ENCODE data around the gene CLMN. TPM values are rescaled to one million over a fixed set of nuclear protein-coding genes. Genes with fewer than 3 reads are reported as not detected.

The CLMN gene
- total RNA-seq, 1 donor from 2014 or later = 117 TPM

GRCh38 chr14:95354834-95355233 lies 35.1 kb upstream of the CLMN start:
- Mint-ChIP-seq H3K36me3 (peaks cover 6% of the 10 kb centered on the region), H3K27me3 (ENCODE audit: low read depth) (peaks cover 5% of the 10 kb centered on the region), H3K4me3 (no peak overlapping the region), H3K27ac (no peak overlapping the region), H3K4me1 (no peaks in the 10 kb centered on the region), H3K9me3 (peaks cover 11% of the 10 kb centered on the region)
- TF ChIP-seq CTCF (IDR thresholded peaks at IDR 0.05; ENCODE audit: unreplicated experiment) = no peak
- DNase-seq (ENCODE audit: low spot score in 2 of 2, unreplicated experiment in 2 of 2) = no peak

GRCh38 chr14:95353664-95354063 lies 34.0 kb upstream of the CLMN start:
- Mint-ChIP-seq H3K4me1 (no peaks in the 10 kb centered on the region), H3K9me3 (peaks cover 11% of the 10 kb centered on the region), H3K36me3 (peaks cover 6% of the 10 kb centered on the region), H3K27me3 (ENCODE audit: low read depth) (no peaks in the 10 kb centered on the region), H3K4me3 (no peak overlapping the region), H3K27ac (no peak overlapping the region)
- DNase-seq (ENCODE audit: low spot score in 2 of 2, unreplicated experiment in 2 of 2) = no peak
- no peak for TF ChIP-seq CTCF (IDR thresholded peaks at IDR 0.05; ENCODE audit: unreplicated experiment)

- no peak overlapping the region for H3K4me3 Mint-ChIP-seq
- H3K4me1 Mint-ChIP-seq = no peaks in the 10 kb centered on the region
- no peak for TF ChIP-seq CTCF (IDR thresholded peaks at IDR 0.05; ENCODE audit: unreplicated experiment)
- peaks cover 6% of the 10 kb centered on the region for H3K36me3 Mint-ChIP-seq
- DNase-seq (ENCODE audit: low spot score in 2 of 2, unreplicated experiment in 2 of 2) = no peak
- no peak overlapping the region for H3K27ac Mint-ChIP-seq
- peaks cover 11% of the 10 kb centered on the region for H3K9me3 Mint-ChIP-seq
- peaks cover 1% of the 10 kb centered on the region for H3K27me3 Mint-ChIP-seq (ENCODE audit: low read depth)
Measured at GRCh38 chr14:95353007-95353406, 33.3 kb upstream of the CLMN start.

GRCh38 chr14:95352481-95352880 lies 32.8 kb upstream of the CLMN start:
- DNase-seq (ENCODE audit: low spot score in 2 of 2, unreplicated experiment in 2 of 2) = no peak
- peaks cover 4% of the 10 kb centered on the region for H3K27me3 Mint-ChIP-seq (ENCODE audit: low read depth)
- no peak overlapping the region for H3K27ac Mint-ChIP-seq
- peaks cover 11% of the 10 kb centered on the region for H3K9me3 Mint-ChIP-seq
- TF ChIP-seq CTCF (IDR thresholded peaks at IDR 0.05; ENCODE audit: unreplicated experiment) = no peak
- no peak overlapping the region for H3K4me3 Mint-ChIP-seq
- no peaks in the 10 kb centered on the region for H3K4me1 Mint-ChIP-seq
- peaks cover 6% of the 10 kb centered on the region for H3K36me3 Mint-ChIP-seq

GRCh38 chr14:95349241-95349640 lies 29.5 kb upstream of the CLMN start:
- Mint-ChIP-seq H3K9me3 (peaks cover 5% of the 10 kb centered on the region), H3K4me1 (no peaks in the 10 kb centered on the region), H3K4me3 (no peak overlapping the region), H3K27me3 (ENCODE audit: low read depth) (peaks cover 4% of the 10 kb centered on the region), H3K36me3 (peaks cover 6% of the 10 kb centered on the region), H3K27ac (no peak overlapping the region)
- TF ChIP-seq CTCF (IDR thresholded peaks at IDR 0.05; ENCODE audit: unreplicated experiment) = no peak
- no peak for DNase-seq (ENCODE audit: low spot score in 2 of 2, unreplicated experiment in 2 of 2)

All from mesothelial cell of epicardium (in vitro differentiated cells).